Measurements from ENCODE around the gene KLK1. TPM values are rescaled to one million over a fixed set of nuclear protein-coding genes. Genes with fewer than 3 reads are reported as not detected.

KLK1 gene
- total RNA-seq, result not detected in 2 replicates
- polyA plus RNA-seq, result not detected in 2 replicates
- not detected in 2 replicates for polyA plus RNA-seq (2012)
- 4.2 TPM in 1 of 2 replicates, not detected in the other for polyA minus RNA-seq (ENCODE audit: low replicate concordance)

- Histone ChIP-seq H2AFZ (ENCODE audit: low read length) (no peak within 1 kb of the TSS), H3K79me2 (ENCODE audit: control insufficient read depth, insufficient read depth, low read length) (no peaks in the 10 kb centered on the region), H4K20me1 (ENCODE audit: control insufficient read depth, extremely low read depth, insufficient read depth, low read length) (no peaks in the 10 kb centered on the region), H3K4me2 (ENCODE audit: extremely low read depth, insufficient read depth, low read length) (no peak within 1 kb of the TSS), H3K36me3 (ENCODE audit: control insufficient read depth, insufficient read depth, low read length) (no peaks in the 10 kb centered on the region), H3K4me3 (replicated peaks in 1 of 4; ENCODE audit: control extremely low read depth in 1 of 4, insufficient read depth in 1 of 4, low read depth in 3 of 4, low read length in 4 of 4) (no peak within 1 kb of the TSS), H3K27me3 (ENCODE audit: control insufficient read depth, insufficient read depth, low read length) (peaks cover 16% of the 10 kb centered on the region), H3K4me1 (ENCODE audit: control insufficient read depth, extremely low read depth, insufficient read depth, low read length) (no peaks in the 10 kb centered on the region), H3K27ac (ENCODE audit: insufficient read depth, low read length) (no peak within 1 kb of the TSS), H3K9me3 (ENCODE audit: control insufficient read depth, insufficient read depth, low read depth, low read length) (no peaks in the 10 kb centered on the region), H3K9ac (ENCODE audit: insufficient read depth, low read length) (no peak within 1 kb of the TSS)
- DNase-seq (ENCODE audit: low read depth in 2 of 2), result no peak
- no peak for TF ChIP-seq CTCF (conservative IDR thresholded peaks at IDR 0.05 in 1 of 2, IDR thresholded peaks at IDR 0.05 in 1 of 2; ENCODE audit: low read depth in 1 of 2, low read length in 2 of 2)
- no peak for TF ChIP-seq EZH2 (IDR thresholded peaks at IDR 0.05; ENCODE audit: low read length, missing control alignments)
Measured at GRCh38 chr19:50823389-50824042, at the start of gene KLK1. Gene KLK1, minus strand, starts transcription at chr19:50823787. Its CDS starts 39 bp downstream, at chr19:50823748.

GRCh38 chr19:50873056-50873455 is 49.5 kb upstream of the KLK1 start, which contains the start of gene KLK2:
Gene KLK2, plus strand, starts transcription at chr19:50873439. Its CDS starts 35 bp downstream, at chr19:50873474.
- Histone ChIP-seq H2AFZ (ENCODE audit: low read length) (no peak within 1 kb of the TSS), H3K4me2 (ENCODE audit: extremely low read depth, insufficient read depth, low read length) (no peak within 1 kb of the TSS), H3K9ac (ENCODE audit: insufficient read depth, low read length) (no peak within 1 kb of the TSS), H3K4me1 (ENCODE audit: control insufficient read depth, extremely low read depth, insufficient read depth, low read length) (no peaks in the 10 kb centered on the region), H3K9me3 (ENCODE audit: control insufficient read depth, insufficient read depth, low read depth, low read length) (no peaks in the 10 kb centered on the region), H3K27ac (ENCODE audit: insufficient read depth, low read length) (no peak within 1 kb of the TSS), H3K27me3 (ENCODE audit: control insufficient read depth, insufficient read depth, low read length) (no peaks in the 10 kb centered on the region), H3K79me2 (ENCODE audit: control insufficient read depth, insufficient read depth, low read length) (no peaks in the 10 kb centered on the region), H3K36me3 (ENCODE audit: control insufficient read depth, insufficient read depth, low read length) (no peaks in the 10 kb centered on the region), H3K4me3 (replicated peaks in 1 of 4; ENCODE audit: control extremely low read depth in 1 of 4, insufficient read depth in 1 of 4, low read depth in 3 of 4, low read length in 4 of 4) (no peak within 1 kb of the TSS), H4K20me1 (ENCODE audit: control insufficient read depth, extremely low read depth, insufficient read depth, low read length) (no peaks in the 10 kb centered on the region)
- TF ChIP-seq EZH2 (IDR thresholded peaks at IDR 0.05; ENCODE audit: low read length, missing control alignments) (no peak), CTCF (conservative IDR thresholded peaks at IDR 0.05 in 1 of 2, IDR thresholded peaks at IDR 0.05 in 1 of 2; ENCODE audit: low read depth in 1 of 2, low read length in 2 of 2) (no peak)
- DNase-seq (ENCODE audit: low read depth in 2 of 2), result no peak

- DNase-seq (ENCODE audit: low read depth in 2 of 2), result no peak
- no peak overlapping the region for H2AFZ ChIP-seq (ENCODE audit: low read length)
Measured at GRCh38 chr19:50870417-50871089, 47.0 kb upstream of the KLK1 start.

More at GRCh38 chr19:50870417-50871089, 47.0 kb upstream of the KLK1 start:
- no peak overlapping the region for H3K4me3 ChIP-seq (replicated peaks in 1 of 4; ENCODE audit: control extremely low read depth in 1 of 4, insufficient read depth in 1 of 4, low read depth in 3 of 4, low read length in 4 of 4)
- no peaks in the 10 kb centered on the region for H3K79me2 ChIP-seq (ENCODE audit: control insufficient read depth, insufficient read depth, low read length)
- H3K27ac ChIP-seq (ENCODE audit: insufficient read depth, low read length), result no peak overlapping the region
- H3K9ac ChIP-seq (ENCODE audit: insufficient read depth, low read length), result no peak overlapping the region
- H3K9me3 ChIP-seq (ENCODE audit: control insufficient read depth, insufficient read depth, low read depth, low read length), result no peaks in the 10 kb centered on the region
- H3K27me3 ChIP-seq (ENCODE audit: control insufficient read depth, insufficient read depth, low read length), result no peaks in the 10 kb centered on the region
- no peak for TF ChIP-seq EZH2 (IDR thresholded peaks at IDR 0.05; ENCODE audit: low read length, missing control alignments)
- TF ChIP-seq CTCF (conservative IDR thresholded peaks at IDR 0.05 in 1 of 2, IDR thresholded peaks at IDR 0.05 in 1 of 2; ENCODE audit: low read depth in 1 of 2, low read length in 2 of 2), result no peak
- H3K4me1 ChIP-seq (ENCODE audit: control insufficient read depth, extremely low read depth, insufficient read depth, low read length), result no peaks in the 10 kb centered on the region
- no peaks in the 10 kb centered on the region for H4K20me1 ChIP-seq (ENCODE audit: control insufficient read depth, extremely low read depth, insufficient read depth, low read length)
- no peaks in the 10 kb centered on the region for H3K36me3 ChIP-seq (ENCODE audit: control insufficient read depth, insufficient read depth, low read length)
- H3K4me2 ChIP-seq (ENCODE audit: extremely low read depth, insufficient read depth, low read length), result no peak overlapping the region
